Liver (tissue), 9 donors: ENCODE measurements around the gene MARK3. TPM values are rescaled to one million over a fixed set of nuclear protein-coding genes. Genes with fewer than 3 reads are reported as not detected.

Experiments used
- DNase-seq: peaks from one replicate; pipeline ENCODE4 v3.0.0-alpha.2; 2017; ENCODE audit warnings: low spot score
- H3K27ac ChIP-seq, 2 donors: one replicate each; pipeline ENCODE4 v1.7.0; 2013; ENCODE audit warnings: inconsistent platforms in 2 of 2, low read length in 2 of 2, control low read depth in 1 of 2, low read depth in 1 of 2, mild to moderate bottlenecking in 1 of 2
- H3K27me3 ChIP-seq, 4 donors: one replicate each; pipeline versions ENCODE4 v1.6.1 to v1.7.0; 2013; ENCODE audit warnings: low read length in 3 of 4, inconsistent platforms in 1 of 4, mild to moderate bottlenecking in 1 of 4, moderate library complexity in 1 of 4; ENCODE audit not compliant: control insufficient read depth in 4 of 4, insufficient read depth in 4 of 4
- H3K36me3 ChIP-seq, 4 donors: one replicate each; pipeline versions ENCODE4 v1.6.1 to v1.7.0; 2013; ENCODE audit warnings: low read length in 3 of 4, mild to moderate bottlenecking in 3 of 4, low read depth in 1 of 4, moderate library complexity in 1 of 4; ENCODE audit not compliant: control insufficient read depth in 4 of 4, insufficient read depth in 3 of 4
- H3K4me1 ChIP-seq, 4 donors: one replicate each; pipeline versions ENCODE4 v1.6.1 to v1.7.0; 2013; ENCODE audit warnings: low read length in 3 of 4, mild to moderate bottlenecking in 3 of 4, moderate library complexity in 1 of 4; ENCODE audit not compliant: control insufficient read depth in 4 of 4, insufficient read depth in 4 of 4
- H3K4me3 ChIP-seq, 3 donors: one replicate each; pipeline versions ENCODE4 v1.6.1 to v1.7.0; 2013; ENCODE audit warnings: low read length in 3 of 3, control low read depth in 1 of 3, low read depth in 1 of 3, mild to moderate bottlenecking in 1 of 3
- H3K9ac ChIP-seq, 2 donors: one replicate each; pipeline ENCODE4 v1.7.0; 2013; ENCODE audit warnings: low read length in 2 of 2, mild to moderate bottlenecking in 2 of 2, moderate library complexity in 2 of 2, control low read depth in 1 of 2, low read depth in 1 of 2
- H3K9me3 ChIP-seq, 4 donors: one replicate each; pipeline versions ENCODE4 v1.6.1 to v1.7.0; 2013; ENCODE audit warnings: low read length in 3 of 4; ENCODE audit not compliant: control insufficient read depth in 4 of 4
- ATF3 ChIP-seq: IDR thresholded peaks from 2 replicates; pipeline ENCODE4 v1.6.1; 2016; ENCODE audit warnings: antibody characterized with exemption
- CTCF ChIP-seq: fragments of 150-350 bp; IDR thresholded peaks from 2 replicates; pipeline ENCODE4 v1.5.1; 2017; ENCODE audit warnings: improper control_type of control experiment, low read depth, low read length; ENCODE audit not compliant: missing input control
- FOXA2 ChIP-seq: IDR thresholded peaks from 2 replicates; pipeline ENCODE4 v1.6.1; 2016; ENCODE audit warnings: antibody characterized with exemption
- GABPA ChIP-seq, 2 donors: IDR thresholded peaks in 1 of 2; conservative IDR thresholded peaks in 1 of 2; 2 replicates each; pipeline ENCODE4 v1.6.1; 2016; ENCODE audit warnings: antibody characterized with exemption in 2 of 2, mild to moderate bottlenecking in 1 of 2, moderate library complexity in 1 of 2
- HNF4G ChIP-seq: IDR thresholded peaks from 2 replicates; pipeline ENCODE4 v1.6.1; 2016; ENCODE audit warnings: antibody characterized with exemption
- NR2F2 ChIP-seq: IDR thresholded peaks from 2 replicates; pipeline ENCODE4 v1.6.1; 2016; ENCODE audit warnings: antibody characterized with exemption
- RAD21 ChIP-seq, 2 donors: IDR thresholded peaks; 2 replicates each; pipeline ENCODE4 v1.6.1; 2016; ENCODE audit warnings: antibody characterized with exemption in 2 of 2, mild to moderate bottlenecking in 2 of 2
- REST ChIP-seq: IDR thresholded peaks from 2 replicates; pipeline ENCODE4 v1.6.1; 2016; ENCODE audit warnings: antibody characterized with exemption, mild to moderate bottlenecking
- RXRA ChIP-seq, 2 donors: IDR thresholded peaks; 2 replicates each; pipeline ENCODE4 v1.6.1; 2017 to 2018; ENCODE audit warnings: antibody characterized with exemption in 2 of 2, mild to moderate bottlenecking in 1 of 2
- SP1 ChIP-seq: IDR thresholded peaks from 2 replicates; pipeline ENCODE4 v1.6.1; 2018; ENCODE audit warnings: antibody characterized with exemption, mild to moderate bottlenecking
- WGBS: extraction: QIAGEN DNeasy Blood & Tissue Kit; methylation state at CpG from one replicate; pipeline ENCODE4 v1.1.7; 2013; 5-methylcytosine and 5-hydroxymethylcytosine counted together
- polyA plus RNA-seq, 2 donors: library from polyadenylated mRNA; stranded (reverse) in 1 of 2; unstranded in 1 of 2; fragments of 200-250 nt in 1 of 2; fragments of >200 nt in 1 of 2; fragmentation: Nextera tagmentation in 1 of 2; extraction: Ambion mirVana in 1 of 2; gene quantifications; one replicate each; pipeline versions ENCODE4 v1.2.1 to v1.2.3, GENCODE V29; 2013 to 2015
- total RNA-seq, 2 donors: library from RNA; depleted of rRNA; stranded (reverse); fragments of >200 nt; gene quantifications; one replicate each; pipeline ENCODE4 v1.2.3, GENCODE V29; 2014
- TF ChIP-seq, protein P1 (sequence below): IDR thresholded peaks from 2 replicates; pipeline ENCODE4 v1.6.1; 2016; ENCODE audit warnings: antibody characterized with exemption
- TF ChIP-seq, protein P2 (sequence below): IDR thresholded peaks from 2 replicates; pipeline ENCODE4 v1.6.1; 2016; ENCODE audit warnings: antibody characterized with exemption
- donor health status: healthy.
- donor health status: healthy.
- donor health status: healthy.
- donor health status: healthy.
- donor health status: healthy.

The MARK3 gene
- total and polyA plus RNA-seq, 4 donors, result 14.1 to 86.0 (median 33.0) TPM

DNA sequence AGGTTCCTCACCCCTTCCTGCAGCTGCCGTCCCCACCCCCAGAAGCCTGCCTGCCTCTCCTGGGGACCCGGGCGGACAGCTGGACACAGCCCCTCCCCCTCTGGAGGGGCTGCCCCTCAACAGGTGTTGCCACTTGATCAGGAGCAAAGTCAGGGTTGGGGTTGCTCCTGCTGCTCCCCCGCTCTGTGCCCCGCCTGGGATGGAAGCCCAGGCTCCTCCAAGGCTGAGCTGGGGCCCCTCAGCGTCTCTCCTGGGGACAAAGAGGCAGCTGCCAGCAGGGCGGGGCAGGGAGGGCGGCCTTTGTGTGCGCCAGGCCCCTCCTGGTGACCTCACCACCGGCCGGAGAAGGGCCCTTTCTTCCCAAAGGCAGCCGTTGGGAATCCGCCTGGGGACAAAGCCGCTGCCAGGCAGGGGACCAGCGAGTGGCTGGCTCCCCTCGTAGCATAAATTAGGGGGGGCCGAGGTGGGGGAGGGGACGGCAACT lies 157.4 kb downstream of the MARK3 start:
- no peak overlapping the region for H3K27ac ChIP-seq
- peaks cover 0 to 6% (median 0%) of the 10 kb centered on the region in 4 donors for H3K4me1 ChIP-seq
- DNase-seq, result no peak

More for the DNA sequence above, 157.4 kb downstream of the MARK3 start:
- Histone ChIP-seq H3K9me3 (no peaks in the 10 kb centered on the region), H3K9ac (no peak overlapping the region), H3K27me3 (no peaks in the 10 kb centered on the region), H3K36me3 (no peaks in the 10 kb centered on the region), H3K4me3 (no peak overlapping the region)
- no peak for TF ChIP-seq ATF3
- no peak for TF ChIP-seq NR2F2
- TF ChIP-seq, protein P1, sequence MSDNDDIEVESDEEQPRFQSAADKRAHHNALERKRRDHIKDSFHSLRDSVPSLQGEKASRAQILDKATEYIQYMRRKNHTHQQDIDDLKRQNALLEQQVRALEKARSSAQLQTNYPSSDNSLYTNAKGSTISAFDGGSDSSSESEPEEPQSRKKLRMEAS, result no peak
- TF ChIP-seq HNF4G, result no peak
- no peak for TF ChIP-seq CTCF
- no peak for TF ChIP-seq SP1
- TF ChIP-seq, protein P2, sequence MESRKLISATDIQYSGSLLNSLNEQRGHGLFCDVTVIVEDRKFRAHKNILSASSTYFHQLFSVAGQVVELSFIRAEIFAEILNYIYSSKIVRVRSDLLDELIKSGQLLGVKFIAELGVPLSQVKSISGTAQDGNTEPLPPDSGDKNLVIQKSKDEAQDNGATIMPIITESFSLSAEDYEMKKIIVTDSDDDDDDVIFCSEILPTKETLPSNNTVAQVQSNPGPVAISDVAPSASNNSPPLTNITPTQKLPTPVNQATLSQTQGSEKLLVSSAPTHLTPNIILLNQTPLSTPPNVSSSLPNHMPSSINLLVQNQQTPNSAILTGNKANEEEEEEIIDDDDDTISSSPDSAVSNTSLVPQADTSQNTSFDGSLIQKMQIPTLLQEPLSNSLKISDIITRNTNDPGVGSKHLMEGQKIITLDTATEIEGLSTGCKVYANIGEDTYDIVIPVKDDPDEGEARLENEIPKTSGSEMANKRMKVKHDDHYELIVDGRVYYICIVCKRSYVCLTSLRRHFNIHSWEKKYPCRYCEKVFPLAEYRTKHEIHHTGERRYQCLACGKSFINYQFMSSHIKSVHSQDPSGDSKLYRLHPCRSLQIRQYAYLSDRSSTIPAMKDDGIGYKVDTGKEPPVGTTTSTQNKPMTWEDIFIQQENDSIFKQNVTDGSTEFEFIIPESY, result no peak
- TF ChIP-seq RAD21 (IDR thresholded peaks at IDR 0.05), result no peak
- TF ChIP-seq RXRA (IDR thresholded peaks at IDR 0.05), result no peak
- no peak for TF ChIP-seq GABPA (IDR thresholded peaks at IDR 0.05 in 1 of 2, conservative IDR thresholded peaks at IDR 0.05 in 1 of 2)
- TF ChIP-seq FOXA2, result no peak
- TF ChIP-seq REST, result no peak
- WGBS, result 29% methylated on average over 18 of the region's 18 CpGs
